ENCODE data around the gene ATP6V0B. TPM values are rescaled to one million over a fixed set of nuclear protein-coding genes. Genes with fewer than 3 reads are reported as not detected.

The ATP6V0B gene
- total and polyA plus RNA-seq, 2 of the 13 experiments (the other 11 are each of a cell fraction or from before 2014, with no cell fraction given), result 157 to 161 TPM

GRCh38 chr1:43946236-43947060 lies 28.3 kb upstream of the ATP6V0B start, which contains the start of gene IPO13 (continued):
- TF ChIP-seq BRCA1 (CRISPR knock-in tag; IDR thresholded peaks at IDR 0.05) (no peak), ZNF562 (CRISPR knock-in tag; IDR thresholded peaks at IDR 0.05; ENCODE audit: borderline replicate concordance) (no peak), FOXA1 (IDR thresholded peaks at IDR 0.05) (no peak), FOXA1 (CRISPR knock-in tag; IDR thresholded peaks at IDR 0.05) (no peak), GABPA (IDR thresholded peaks at IDR 0.05; ENCODE audit: low read depth, low read length) (peak; percentile 55), GABPA (CRISPR knock-in tag; IDR thresholded peaks at IDR 0.05; ENCODE audit: low read depth) (peak; percentile 76), POLR2A (IDR thresholded peaks at IDR 0.05; ENCODE audit: insufficient read depth in 1 of 2, low read depth in 2 of 2, low read length in 2 of 2) (peak; percentile 76 to 87), RFX5 (IDR thresholded peaks at IDR 0.05; ENCODE audit: low read depth, low read length) (no peak), KDM2A (CRISPR knock-in tag; IDR thresholded peaks at IDR 0.05; ENCODE audit: borderline replicate concordance, low read depth) (peak; percentile 95), LRRFIP1 (CRISPR knock-in tag; conservative IDR thresholded peaks at IDR 0.05) (no peak), ZMYM2 (CRISPR knock-in tag; IDR thresholded peaks at IDR 0.05) (no peak), ZFY (CRISPR knock-in tag; IDR thresholded peaks at IDR 0.05) (peak; percentile 99), ZFYVE20 (CRISPR knock-in tag; IDR thresholded peaks at IDR 0.05; ENCODE audit: borderline replicate concordance, low read depth) (no peak), TAF15 (IDR thresholded peaks at IDR 0.05; ENCODE audit: low read depth, low read length, poor library complexity, severe bottlenecking) (no peak), ZBTB40 (IDR thresholded peaks at IDR 0.05) (no peak), ZBTB40 (CRISPR knock-in tag; IDR thresholded peaks at IDR 0.05) (peak; percentile 93), RFX1 (IDR thresholded peaks at IDR 0.05) (no peak), ZNF841 (CRISPR knock-in tag; IDR thresholded peaks at IDR 0.05; ENCODE audit: borderline replicate concordance) (0 out of 2 replicates have a peak, but pooled peaks have one; percentile 41), CENPT (CRISPR knock-in tag; IDR thresholded peaks at IDR 0.05; ENCODE audit: low read depth) (no peak; the same call in 1 of the 2 replicates), ZNF20 (CRISPR knock-in tag; IDR thresholded peaks at IDR 0.05) (no peak), MYC (CRISPR knock-in tag; IDR thresholded peaks at IDR 0.05; ENCODE audit: borderline replicate concordance) (peak; percentile 99)

Measured in HepG2 (cell line).